Mucosa of gallbladder (tissue), 1 donor: ENCODE data around the gene BTN3A1. TPM values are rescaled to one million over a fixed set of nuclear protein-coding genes. Genes with fewer than 3 reads are reported as not detected.
A peak's percentile ranks its signal among the peaks of the same experiment; 100 is the strongest.
"Not testable (repeated sequence)": the region's sequence is repeated elsewhere in the genome, so short reads cannot be mapped to it uniquely, and the experiment has no call there.

ENCODE experiments used
- DNase-seq: peaks from one replicate; pipeline ENCODE4 v3.0.0-alpha.2; 2020; ENCODE audit warnings: low spot score
- total RNA-seq: library from RNA; stranded (reverse); gene quantifications from one replicate; pipeline ENCODE4 v1.2.1, GENCODE V29; 2021
- donor health status: DM: no; HTN: no; CAD: no.

BTN3A1 gene
- total RNA-seq, 1 donor from 2014 or later, result 32.1 TPM

DNA sequence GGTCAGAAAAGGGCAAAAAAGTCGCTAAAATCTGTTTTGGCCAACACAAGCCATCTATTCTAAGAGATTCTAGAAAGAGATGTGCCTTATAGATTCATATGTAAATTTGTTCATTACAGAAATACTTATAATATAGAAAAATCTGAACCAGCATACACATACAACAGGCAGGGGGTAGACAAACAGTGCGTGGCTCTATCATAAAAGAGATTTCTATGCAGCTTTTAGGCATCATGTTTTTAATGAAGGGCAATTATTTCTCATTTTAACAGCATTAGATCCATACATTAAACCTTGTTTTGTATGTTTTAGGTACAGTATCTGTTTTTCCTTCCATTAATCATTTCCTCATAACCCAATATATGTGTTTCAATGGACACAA, 38.9 kb downstream of the BTN3A1 start:
- DNase-seq, result no peak

DNA sequence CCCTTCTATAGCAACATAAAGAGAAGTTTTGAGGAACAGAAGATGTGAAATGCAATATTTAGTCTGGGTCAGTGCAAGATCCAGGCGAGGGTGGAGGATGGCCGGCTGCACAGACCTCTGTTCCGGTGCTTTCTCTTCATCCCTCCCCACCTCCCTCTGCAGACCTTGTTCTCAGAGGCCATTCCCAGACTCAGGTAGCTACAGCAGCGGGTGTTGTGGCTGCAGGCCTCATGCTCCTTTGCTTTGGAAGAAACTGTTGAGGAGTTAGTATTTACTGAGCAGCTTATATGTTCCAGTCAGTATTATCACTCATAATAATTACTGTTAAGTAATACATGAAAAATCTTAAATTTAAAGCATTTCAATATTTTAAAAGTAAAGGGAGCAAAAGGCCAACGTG, 39.9 kb downstream of the BTN3A1 start:
- DNase-seq, result no peak

DNA sequence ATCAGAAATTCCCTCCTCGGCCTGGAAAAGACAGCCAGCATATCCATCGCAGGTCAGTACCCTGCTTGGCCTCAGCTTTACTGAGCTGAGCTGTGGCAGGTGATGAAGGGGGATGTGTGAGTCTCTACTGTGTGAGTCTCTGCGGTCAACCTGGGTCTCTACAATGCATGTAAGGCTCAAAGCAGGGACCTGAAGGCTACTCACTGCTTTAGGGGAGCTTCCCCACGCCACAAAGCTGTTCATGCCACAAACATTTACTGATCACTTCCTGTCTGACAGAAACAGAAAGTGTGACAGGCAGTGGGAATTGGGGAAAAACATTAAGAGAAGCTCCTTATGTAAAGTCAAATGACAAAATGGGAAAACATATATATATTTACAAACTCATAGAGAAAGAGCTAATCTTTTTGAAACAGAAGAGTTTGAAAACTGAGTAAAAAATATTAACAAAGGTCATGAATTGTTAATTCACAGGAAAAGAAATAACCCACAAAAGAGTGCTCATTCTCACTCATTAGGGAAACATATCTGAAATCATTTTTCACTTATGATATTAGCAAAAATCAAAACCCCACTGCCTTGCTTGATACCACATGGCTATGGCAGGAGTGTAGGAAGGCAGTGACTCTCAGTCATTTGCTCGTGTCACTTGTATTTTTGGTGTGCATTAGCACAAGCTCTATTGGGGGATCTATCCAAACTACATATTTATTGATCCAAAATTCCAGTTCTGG, 44.0 kb downstream of the BTN3A1 start:
- DNase-seq, result no peak

DNA sequence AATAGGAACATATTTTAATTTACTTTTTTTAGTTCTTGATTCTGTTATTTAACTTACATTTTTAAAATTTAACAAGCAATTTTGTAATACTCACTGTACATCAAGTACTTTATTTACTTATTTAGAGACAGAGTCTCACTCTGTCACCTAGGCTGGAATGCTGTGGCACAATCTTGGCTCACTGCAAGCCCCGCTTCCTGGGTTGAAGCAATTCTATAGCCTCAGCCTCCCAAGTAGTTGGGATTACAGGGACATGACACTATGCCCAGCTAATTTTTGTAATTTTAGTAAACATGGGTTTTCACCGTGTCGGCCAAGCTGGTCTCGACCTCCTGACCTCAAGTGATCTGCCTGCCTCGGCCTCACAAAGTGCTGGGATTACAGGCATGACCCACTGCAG, 45.2 kb downstream of the BTN3A1 start:
- DNase-seq, result no peak

DNA sequence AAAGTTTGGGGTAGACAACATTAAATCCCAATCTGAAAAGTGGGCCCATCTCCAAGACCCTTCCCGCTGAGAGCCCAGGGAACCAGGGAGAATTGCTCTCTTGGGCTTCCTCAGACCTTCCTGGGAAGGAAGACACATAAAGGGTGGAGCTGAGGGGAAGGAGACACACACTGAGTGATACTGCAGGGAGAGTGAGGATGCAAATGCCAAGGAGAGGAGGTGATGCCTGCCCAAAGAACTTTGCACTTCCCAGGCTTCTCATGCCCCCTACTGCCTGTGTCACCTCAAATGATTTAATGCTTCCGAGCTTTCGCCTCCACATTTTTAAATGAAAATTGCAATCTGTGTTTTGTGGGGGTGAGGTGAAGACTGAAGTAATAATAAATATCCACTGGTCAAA, 48.2 kb downstream of the BTN3A1 start:
- DNase-seq, result no peak

DNA sequence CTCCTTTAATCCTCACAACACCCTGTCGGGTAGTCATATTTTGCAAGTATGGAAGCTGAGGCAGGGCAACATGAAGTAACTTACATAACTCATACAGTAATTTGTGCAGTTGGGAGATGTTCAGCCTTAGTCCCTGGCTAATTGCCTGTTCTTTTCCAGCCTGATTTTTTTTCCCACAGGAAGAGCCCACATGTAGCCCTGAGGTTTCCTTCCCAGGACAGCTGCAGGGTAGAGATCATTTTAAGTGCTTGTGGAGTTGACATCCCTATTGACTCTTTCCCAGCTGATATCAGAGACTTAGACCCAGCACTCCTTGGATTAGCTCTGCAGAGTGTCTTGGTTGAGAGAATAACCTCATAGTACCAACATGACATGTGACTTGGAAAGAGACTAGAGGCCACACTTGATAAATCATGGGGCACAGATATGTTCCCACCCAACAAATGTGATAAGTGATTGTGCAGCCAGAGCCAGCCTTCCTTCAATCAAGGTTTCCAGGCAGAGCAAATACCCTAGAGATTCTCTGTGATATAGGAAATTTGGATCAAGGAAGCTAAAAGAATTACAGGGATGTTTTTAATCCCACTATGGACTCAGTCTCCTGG, 50.7 kb downstream of the BTN3A1 start:
- DNase-seq, result no peak

DNA sequence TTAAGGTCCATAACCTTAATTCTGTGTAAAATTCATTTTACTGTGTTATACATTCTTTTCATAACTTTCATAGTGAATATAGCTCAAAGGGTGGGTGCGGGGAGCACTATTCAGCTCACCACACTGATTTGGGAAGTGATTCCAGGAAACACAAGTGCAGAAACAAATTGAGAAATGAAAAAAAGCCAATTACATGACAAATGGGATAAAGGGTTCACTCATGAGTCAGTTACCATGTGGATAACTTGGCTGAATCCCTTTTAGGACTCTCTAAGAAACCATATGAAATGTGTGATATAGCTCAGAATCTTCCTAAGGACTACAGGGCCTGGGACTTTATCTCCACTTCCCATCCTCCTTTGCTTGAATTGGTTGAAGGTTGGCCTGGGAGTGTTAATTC, 52.6 kb downstream of the BTN3A1 start:
- DNase-seq, result no peak

DNA sequence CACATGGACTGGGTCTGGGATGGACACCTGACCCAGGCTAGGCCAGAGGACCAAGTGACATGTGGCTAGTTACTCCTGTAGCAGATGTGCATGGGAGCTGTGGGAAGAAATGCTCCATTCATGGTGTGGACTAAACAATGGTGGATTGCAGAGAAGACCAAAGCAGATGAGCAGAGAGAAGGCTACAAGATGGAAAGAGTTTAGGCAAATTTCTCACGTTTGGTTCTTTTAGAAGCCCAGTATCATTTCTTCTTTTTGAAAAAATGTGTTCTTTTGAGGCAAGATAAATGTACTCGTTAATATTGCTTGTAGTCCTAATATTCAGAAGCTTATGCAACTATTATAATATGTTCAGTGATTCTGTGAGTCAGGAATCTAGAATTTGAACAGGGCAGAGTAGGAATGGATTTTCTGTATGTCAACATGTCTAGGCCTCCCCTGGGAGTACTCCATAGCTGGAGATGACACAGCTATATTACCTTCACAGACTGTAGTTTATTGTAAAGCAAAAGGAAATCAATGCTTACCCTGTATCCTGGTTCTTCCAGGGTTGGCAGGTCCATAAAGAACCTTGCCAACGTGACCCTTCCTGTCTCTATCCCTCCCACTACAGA, 53.4 kb downstream of the BTN3A1 start:
- DNase-seq, result no peak

DNA sequence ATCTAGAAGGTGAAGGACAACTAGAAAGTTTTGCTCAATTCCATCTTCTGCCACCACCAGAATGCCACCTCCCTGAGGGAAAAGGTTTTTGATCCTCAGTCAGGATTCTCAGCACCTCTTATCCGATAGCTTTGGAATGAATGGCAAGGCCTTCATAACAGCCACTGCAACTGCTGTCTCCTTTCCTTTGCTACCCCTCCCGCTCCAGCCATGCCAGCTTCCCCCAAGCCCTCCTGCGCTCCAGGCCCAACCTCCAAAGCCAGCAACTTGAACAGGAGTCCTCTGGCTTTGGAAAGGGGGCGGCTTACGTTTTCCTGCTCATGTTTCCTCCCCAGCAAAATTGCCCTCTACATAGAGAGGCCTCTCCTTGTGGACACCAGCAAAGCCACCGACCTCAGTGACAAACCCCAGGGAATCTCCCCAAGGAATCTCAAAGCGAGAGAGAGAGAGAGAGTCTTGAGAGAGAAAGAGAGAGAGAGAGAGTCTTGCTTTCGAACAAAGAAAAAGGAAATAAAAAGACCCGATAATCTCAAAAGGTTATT, 55.3 kb downstream of the BTN3A1 start:
- DNase-seq, result peak; percentile 18

DNA sequence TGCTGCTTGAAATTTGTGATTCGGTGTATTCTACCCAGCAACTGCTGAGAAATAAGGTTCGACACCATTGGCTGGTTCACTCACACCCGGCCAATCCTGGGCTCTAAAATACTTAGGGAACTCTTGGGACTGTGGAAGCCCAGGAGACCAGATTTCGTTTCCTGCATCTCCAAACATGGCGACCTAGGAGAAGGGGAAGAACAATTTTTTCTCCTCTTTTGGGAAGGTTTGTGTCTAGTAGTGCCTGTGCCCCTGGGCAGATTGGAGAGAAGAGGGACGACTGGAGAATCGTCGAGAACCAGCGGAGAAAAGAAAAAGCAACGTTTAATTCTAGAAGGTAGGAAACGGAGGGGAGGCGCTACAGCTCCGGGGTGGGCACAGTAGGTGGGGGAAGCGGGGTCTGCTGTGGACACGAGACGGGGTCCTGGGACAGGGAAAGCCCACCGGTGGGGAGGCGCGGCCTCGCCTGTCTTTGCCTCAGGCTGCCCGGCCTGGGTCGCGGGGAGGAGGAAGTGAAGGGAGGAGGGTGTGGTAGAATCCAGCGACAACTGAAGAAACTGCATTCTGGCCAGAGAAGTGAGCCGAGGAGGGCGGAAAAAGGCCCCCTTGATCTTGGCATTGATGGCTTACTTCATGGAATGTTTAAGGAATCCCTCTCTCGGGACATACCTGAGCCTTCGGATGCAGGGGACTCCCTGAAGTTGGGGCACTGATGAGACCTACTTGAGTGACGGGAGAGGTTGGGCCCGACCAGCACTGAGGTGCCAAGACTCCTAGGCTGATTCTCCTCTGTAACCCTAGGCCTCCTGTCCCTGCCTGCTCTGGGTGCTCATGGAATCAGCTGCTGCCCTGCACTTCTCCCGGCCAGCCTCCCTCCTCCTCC, 56.0 kb downstream of the BTN3A1 start, which contains the start of gene BTN2A1:
Gene BTN2A1, plus strand, starts transcription at position 150 of the 883 bp plus-strand sequence. Its CDS starts 682 bp downstream, at position 832.
- peak; percentile 88 for DNase-seq

DNA sequence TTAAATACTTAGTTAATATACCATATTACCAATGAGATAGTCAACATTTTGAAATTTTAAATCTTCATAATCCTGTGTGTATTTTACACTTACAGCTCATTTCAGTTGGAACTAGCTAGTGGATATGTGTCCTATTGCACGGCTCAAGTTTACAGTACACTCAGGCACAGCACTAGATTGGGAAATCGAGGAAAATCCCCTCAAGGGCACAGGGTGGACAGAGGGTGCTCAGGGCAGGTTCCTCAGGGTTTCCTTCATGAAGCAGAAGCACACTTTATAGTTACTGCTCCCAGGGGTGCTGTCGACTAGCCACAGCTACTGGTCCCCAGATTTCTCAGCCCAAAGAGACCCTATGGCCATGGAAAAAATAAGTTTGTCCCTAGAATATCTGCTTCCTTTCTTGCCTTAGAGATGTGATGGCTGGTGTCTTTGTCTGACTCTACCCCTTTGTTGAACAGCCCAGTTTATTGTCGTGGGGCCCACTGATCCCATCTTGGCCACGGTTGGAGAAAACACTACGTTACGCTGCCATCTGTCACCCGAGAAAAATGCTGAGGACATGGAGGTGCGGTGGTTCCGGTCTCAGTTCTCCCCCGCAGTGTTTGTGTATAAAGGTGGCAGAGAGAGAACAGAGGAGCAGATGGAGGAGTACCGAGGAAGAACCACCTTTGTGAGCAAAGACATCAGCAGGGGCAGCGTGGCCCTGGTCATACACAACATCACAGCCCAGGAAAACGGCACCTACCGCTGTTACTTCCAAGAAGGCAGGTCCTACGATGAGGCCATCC, 57.1 kb downstream of the BTN3A1 start:
- DNase-seq, result no peak

DNA sequence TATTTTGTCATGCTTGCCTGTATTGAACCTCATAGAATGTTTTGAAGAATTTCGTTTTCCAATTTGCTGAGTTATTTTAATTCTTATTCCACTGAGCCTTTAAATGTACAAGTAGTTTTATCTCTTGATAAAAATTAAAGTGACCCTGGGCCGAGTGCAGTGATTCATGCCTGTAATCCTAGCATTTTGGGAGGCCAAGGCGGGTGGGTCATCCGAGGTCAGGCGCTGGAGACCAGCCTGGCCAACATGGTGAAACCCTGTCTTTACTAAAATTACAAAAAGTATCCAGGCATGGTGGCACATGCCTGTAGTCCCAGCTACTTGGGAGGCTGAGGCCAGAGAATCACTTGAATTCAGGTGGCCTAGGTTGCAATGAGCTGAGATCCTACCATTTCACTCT, 59.3 kb downstream of the BTN3A1 start:
- DNase-seq, result not testable (repeated sequence)

DNA sequence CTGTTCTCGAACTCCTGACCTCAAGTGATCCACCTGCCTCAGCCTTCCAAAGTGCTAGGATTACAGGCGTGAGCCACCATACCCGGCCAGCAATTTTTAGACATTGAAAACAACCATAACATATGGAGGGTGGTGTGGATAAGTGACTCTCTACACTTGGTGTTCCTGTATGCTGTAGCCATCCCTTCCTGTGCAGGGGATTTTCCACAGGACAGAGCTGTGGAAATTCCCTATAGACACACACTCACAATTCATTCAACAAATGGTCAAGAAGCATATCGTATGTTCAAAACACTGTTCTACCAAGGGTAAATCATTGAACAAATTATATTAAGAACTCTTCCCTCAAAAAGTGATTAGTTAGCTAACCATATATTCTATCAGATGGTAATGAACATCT, 61.9 kb downstream of the BTN3A1 start:
- no peak for DNase-seq

DNA sequence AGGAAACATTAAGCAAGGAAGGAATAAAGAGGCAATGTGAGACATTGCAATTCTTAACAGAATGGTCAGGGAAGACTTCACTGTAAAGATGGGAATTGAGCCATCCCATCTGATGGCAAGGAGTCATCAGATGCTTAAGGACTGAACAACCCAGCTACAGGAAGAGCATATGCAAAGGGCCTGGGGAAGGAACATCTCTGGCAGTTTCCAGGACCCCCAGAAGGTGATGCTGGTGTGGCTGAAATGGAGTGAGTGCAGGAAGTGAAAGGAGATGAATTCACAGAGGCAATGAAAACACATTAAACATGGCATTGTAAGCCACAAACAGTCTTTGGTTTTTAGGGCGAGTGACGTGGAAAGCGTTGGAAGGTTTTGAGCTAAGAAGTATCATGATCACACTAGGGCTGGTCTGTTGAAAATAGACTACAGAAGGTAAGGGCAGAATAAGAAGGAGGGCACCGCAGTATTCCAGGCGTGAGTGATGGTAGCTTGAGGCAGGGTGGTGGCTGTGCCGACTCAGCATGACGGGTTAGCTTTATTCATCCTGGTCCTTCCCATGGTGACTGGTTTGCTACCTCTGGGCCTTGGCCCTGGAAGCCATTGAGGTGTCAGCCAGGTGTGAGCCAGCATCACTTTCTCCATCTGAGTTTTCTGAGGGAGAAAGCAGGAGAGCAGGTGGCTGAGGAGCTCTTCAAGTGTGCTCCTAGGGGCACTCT, 62.5 kb downstream of the BTN3A1 start:
- no peak for DNase-seq

Other genes with a start within 250 kb of the BTN3A1 start
- 53.1 TPM for gene BTN3A2, start 37.1 kb upstream of the BTN3A1 start, total RNA-seq
- gene BTN2A2, start 19.2 kb upstream of the BTN3A1 start, total RNA-seq, result 10.0 TPM
- 32.1 TPM for gene BTN3A3, start 38.2 kb downstream of the BTN3A1 start, total RNA-seq
- gene BTN2A1, start 55.7 kb downstream of the BTN3A1 start, total RNA-seq, result 23.4 TPM
- not detected for gene BTN1A1, start 98.0 kb downstream of the BTN3A1 start, total RNA-seq
- gene HMGN4, start 136.1 kb downstream of the BTN3A1 start, total RNA-seq, result 55.8 TPM
- gene ABT1, start 194.7 kb downstream of the BTN3A1 start, total RNA-seq, result 11.6 TPM